HG02759 (cell line): ENCODE results near the gene VWA8.
A peak's percentile ranks its signal among the peaks of the same experiment; 100 is the strongest.
"Not testable (repeated sequence)": the region's sequence is repeated elsewhere in the genome, so short reads cannot be mapped to it uniquely, and the experiment has no call there.

Experiments used
- ATAC-seq: cut with Tn5 transposase; IDR thresholded peaks from one replicate; pipeline ENCODE4 v1.9.1; 2021; ENCODE audit warnings: mild to moderate bottlenecking, moderate library complexity; ENCODE audit not compliant: unreplicated experiment

Gene VWA8

GRCh38 chr13:41811588-41812021, 149.3 kb downstream of the VWA8 start:
- peak; percentile 59 for ATAC-seq

GRCh38 chr13:41809962-41810361, 150.9 kb downstream of the VWA8 start:
- ATAC-seq = no peak

- not testable (repeated sequence) for ATAC-seq
Measured at GRCh38 chr13:41803445-41803735, 157.5 kb downstream of the VWA8 start.

GRCh38 chr13:41802684-41803444, 158.0 kb downstream of the VWA8 start:
- ATAC-seq = no peak

GRCh38 chr13:41802043-41802683, 158.7 kb downstream of the VWA8 start:
- no peak for ATAC-seq

GRCh38 chr13:41791056-41791455, 169.9 kb downstream of the VWA8 start:
- no peak for ATAC-seq

- no peak for ATAC-seq
Measured at GRCh38 chr13:41788552-41788951, 172.4 kb downstream of the VWA8 start.

GRCh38 chr13:41785402-41786172, 175.3 kb downstream of the VWA8 start:
- no peak for ATAC-seq

- ATAC-seq = no peak
Measured at GRCh38 chr13:41782086-41782485, 178.8 kb downstream of the VWA8 start.

GRCh38 chr13:41780715-41781706, 179.9 kb downstream of the VWA8 start:
- no peak for ATAC-seq

- no peak for ATAC-seq
Measured at GRCh38 chr13:41775251-41775650, 185.7 kb downstream of the VWA8 start.

- ATAC-seq = no peak
Measured at GRCh38 chr13:41774605-41775218, 186.2 kb downstream of the VWA8 start.

- ATAC-seq = no peak
Measured at GRCh38 chr13:41767801-41768200, 193.1 kb downstream of the VWA8 start.

GRCh38 chr13:41766439-41766838, 194.5 kb downstream of the VWA8 start:
- ATAC-seq = no peak

GRCh38 chr13:41765813-41766212, 195.1 kb downstream of the VWA8 start:
- no peak for ATAC-seq

GRCh38 chr13:41765020-41765419, 195.9 kb downstream of the VWA8 start:
- no peak for ATAC-seq

- ATAC-seq = no peak
Measured at GRCh38 chr13:41764558-41764957, 196.4 kb downstream of the VWA8 start.

GRCh38 chr13:41763782-41764181, 197.1 kb downstream of the VWA8 start:
- no peak for ATAC-seq

- ATAC-seq = no peak
Measured at GRCh38 chr13:41762796-41763195, 198.1 kb downstream of the VWA8 start.

- no peak for ATAC-seq
Measured at GRCh38 chr13:41756198-41756880, 204.6 kb downstream of the VWA8 start.
